GM19468 (cell line): ENCODE data around the gene TPRG1.

ENCODE experiments used
- ATAC-seq: cut with Tn5 transposase; IDR thresholded peaks from one replicate; pipeline ENCODE4 v1.9.1; 2021; ENCODE audit warnings: mild to moderate bottlenecking, moderate library complexity, moderate number of reproducible peaks; ENCODE audit not compliant: unreplicated experiment; ENCODE audit errors: extremely low read depth

The TPRG1 gene

DNA sequence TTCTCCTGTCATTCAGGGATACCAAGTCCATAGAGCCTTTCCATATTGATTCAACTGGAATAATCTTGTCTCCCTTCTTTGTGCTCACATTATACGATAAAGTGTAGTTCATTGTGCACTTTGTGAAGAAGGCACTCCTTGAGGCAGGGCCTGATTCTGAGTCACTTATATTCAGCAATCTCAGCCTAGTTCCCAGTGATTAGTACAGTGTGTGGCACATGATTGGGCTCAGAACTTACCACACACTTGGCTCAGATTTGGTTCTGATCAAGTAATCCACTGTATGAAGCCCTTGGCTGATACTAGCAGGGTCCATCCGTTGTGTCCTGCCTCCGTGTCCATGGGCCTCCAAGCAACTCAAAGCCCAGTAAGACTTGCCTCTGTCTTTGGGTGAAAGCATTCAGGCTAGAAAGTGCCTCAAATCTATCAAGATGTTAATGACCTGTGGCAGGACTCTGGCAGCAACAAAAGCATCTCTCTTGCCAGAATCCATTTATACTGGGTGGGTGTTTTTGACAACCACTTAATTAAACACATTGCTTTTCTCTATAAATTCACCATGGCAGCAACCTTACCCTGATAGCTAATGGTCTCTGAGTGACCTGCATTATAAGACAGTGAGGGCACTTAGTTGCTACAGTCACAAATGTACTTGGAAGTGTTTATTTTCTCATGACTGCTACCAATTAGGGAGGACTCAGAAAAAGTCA is 51.3 kb downstream of the TPRG1 start:
- no peak for ATAC-seq

DNA sequence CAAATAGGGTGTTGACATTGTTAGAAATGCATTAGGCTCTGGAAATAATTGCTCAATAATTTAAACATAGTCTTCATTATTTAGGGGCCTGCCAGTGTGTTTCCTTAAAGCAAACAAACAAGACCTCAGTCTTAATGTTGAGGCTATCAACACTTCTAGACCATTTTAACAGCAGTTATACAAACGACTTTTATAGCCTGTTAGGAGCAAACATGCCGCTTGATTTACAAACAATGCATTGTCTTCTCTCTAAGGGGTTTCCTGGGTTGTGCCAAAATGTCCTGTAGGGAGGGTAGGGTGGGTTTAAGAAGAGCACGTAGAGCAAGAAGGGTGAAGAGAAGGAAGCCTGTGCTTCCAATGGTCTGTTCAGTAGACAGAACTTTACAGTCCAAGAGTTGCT is 53.7 kb downstream of the TPRG1 start:
- no peak for ATAC-seq

DNA sequence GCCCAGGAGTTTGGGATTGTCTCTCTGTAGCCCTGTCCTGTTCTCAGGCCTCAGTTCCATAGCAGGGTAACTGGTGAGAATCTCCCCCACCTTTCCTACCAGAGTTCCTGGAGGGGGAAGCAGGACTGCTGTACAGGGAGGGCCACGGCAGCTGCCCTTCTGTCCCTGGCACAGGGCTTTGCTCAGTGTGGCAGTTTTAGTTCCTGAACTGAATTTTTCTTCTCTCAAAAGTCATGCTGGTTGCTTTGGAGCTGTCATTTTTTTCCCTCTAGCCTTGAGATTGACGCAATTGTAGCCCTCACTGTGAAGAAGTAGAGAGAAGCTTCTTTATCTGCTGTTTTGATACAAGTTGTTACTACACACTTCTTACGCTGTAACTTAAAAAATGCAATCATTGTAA is 55.5 kb downstream of the TPRG1 start:
- ATAC-seq = no peak

DNA sequence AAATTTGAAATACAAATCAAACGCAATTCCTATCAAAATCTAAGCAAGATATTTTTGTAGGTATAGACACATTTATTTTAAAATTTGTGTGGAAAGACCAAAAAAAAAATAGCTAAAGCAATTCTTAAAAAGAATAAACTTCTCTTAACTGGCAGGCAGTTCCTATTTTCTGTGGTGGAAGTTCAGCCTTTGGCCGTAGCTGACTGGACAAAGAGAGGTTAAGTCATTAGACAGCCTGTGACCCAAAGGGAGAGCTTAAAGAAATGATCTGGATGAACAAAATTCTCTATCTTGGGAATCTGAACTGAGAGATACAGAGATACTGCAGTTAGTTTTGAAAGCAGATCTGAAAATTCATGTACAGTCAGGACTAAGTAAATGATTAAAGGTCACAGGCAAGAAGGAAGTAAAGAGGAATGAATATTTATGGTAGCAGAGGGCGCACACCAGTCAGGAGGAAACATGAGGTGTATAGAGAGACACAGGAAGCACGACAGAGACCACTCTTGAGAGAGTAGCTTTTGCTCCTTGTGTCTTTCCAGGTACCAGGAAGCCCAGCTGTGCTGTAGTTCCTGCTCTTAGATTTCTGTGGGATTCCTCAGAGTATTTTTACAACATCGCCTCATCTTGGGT is 57.5 kb downstream of the TPRG1 start:
- peak; percentile 9 for ATAC-seq

DNA sequence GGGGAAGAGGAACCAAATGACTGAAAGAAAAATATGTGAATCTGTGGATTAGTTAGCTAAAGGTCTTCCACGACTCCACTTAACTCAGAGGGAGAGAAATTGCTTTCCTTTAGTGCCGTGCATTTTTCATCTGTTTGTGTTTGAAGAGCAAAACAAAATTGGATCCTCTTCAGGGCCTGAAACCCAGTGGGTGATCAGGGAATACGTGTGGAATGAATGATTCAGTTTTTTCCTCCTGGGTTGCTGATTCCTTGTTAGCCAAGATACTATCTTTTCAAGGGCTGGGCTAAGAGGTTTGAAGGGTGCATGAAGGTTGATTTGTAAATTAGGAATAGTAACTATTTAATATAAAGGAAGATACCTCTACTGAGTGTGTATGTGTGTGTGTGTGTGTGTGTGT is 61.0 kb downstream of the TPRG1 start:
- no peak for ATAC-seq

DNA sequence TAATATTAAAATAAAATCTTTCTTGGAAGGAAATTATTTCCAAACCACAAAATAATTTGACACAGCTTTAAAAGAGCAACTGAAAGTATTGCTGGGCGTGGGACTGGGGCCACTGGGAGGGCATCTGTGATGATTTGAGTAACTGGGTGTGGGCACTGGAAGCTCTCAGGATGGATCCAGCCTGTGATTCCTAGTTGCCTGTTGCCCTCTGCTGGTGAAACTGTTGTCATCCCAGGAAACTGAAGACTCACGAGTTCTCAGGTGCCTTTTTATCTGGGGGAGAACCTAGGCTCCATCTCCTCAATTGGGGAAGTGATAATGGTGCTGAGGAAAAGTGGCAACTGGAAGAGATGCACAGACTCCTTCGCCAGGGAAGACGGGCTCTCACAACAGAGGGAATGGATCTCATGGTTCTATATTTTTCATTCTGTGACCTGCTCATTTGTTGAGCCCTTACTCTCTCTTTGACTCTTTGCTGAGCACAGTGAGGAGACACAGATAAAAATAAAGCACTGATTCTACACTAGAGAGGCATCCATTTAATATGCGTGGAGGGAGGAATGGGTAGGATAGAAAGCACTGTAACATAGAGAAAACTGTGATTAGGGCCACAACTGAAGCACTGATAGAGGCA is 61.6 kb downstream of the TPRG1 start:
- ATAC-seq = no peak

DNA sequence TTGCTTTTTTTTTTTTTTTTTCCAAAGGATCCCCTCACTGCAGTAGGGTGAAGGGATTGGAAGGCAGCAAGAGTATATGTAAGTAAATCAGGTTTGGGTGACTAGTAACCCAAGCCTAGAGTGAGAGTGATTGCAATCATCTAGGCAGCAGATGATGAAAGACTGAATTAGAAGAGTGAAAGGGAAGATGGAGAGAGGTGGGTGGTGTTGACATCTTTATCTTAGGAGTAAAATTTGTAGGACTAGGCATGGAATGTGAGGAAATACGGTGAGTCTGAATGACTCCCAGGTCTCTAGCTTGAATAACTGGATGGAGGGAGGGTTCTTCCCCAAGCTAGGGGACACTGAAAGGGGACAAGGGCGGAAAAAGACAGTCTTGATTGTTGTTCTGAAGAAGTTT is 63.4 kb downstream of the TPRG1 start:
- ATAC-seq = no peak

DNA sequence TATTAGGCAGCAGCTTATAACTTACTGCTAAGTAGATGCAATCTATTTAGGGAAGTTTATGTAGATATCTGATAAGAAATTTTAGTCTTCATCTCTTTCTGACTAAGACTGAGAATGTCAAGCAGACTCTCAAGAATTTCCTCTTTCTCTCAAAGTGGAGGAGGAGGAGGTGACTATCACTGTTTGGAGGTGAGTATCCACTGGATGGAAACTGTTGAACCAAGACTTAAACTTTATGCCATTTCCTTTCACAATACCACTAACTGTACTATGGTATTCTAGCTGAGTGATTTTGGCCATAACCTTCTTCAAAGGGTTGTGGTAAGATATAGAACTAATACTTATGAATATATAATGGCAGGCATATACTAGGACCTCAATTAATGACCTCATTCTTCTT is 64.6 kb downstream of the TPRG1 start:
- ATAC-seq = no peak

DNA sequence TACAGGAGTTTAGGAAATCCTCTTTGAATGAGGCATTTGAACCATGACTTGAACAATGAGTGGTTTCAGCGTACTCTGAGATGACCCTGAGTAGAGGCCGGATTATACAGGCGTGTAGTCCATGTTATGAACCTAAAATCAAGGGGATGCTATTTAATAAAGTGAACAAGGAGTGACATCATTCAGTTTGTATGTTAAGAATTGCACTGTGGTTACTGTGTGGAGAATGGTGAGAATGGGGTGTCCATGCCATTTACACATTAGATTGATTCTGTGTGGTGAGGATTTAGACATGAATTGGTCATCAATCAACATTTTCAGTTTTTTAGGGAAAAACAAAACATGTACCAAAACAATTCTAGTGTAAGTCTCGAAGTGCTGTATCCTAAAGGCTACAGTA is 65.8 kb downstream of the TPRG1 start:
- ATAC-seq = no peak

DNA sequence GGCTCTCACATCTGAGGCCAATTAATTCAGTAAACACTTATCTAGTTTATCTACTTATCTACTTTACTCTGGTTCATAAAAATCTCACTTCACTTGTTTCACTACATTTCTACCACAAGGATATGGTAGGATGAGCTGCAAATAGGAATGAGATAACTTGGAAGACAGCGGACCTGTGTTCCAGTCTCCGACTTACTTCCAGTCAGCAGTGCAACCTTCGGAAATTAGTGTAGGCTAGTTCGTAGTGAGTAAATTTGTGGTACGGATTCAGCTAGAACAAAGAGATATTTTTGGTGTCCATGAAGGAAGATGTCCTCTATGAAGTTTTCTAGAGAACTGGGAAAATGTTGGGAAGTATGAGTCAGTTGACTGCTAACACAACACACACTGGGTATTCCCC is 66.3 kb downstream of the TPRG1 start:
- ATAC-seq = no peak

DNA sequence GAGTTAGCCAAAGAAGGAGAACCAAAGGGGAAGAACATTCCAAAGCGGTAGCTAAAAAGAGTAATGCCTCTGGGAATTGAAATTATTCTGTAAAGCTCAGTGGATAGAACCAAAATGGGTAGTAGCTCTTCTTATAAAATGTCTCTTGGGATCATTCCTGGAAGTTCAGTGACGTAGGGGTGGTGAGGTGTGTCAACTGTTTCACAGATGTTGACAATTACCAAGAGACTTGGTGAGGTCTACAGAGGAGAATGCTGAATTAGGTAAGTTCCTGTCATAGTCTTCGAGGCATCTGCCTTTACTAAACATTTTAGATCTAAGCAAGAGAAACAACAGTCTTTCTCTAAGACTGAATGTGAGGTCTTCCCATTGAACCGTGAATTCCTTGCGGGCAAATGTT is 67.8 kb downstream of the TPRG1 start:
- no peak for ATAC-seq

DNA sequence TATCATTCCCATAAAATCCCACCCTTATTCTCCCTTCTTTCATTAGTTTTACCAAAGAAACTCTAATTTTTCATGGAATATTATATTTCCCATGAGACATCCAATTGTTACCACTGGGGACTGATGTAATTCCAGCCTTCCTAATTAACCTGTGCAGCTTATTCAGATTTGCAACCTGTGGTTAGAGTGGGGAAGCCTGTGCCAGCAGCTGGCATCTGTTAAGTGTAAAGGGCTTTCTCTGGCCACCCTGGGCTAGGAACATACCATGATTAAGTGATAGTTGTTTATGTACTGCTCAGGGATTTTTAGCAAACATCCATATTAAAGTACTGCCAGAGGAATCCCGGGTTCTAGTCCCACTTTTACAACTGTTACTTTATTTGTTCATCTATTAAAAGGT is 78.2 kb downstream of the TPRG1 start:
- ATAC-seq = no peak

DNA sequence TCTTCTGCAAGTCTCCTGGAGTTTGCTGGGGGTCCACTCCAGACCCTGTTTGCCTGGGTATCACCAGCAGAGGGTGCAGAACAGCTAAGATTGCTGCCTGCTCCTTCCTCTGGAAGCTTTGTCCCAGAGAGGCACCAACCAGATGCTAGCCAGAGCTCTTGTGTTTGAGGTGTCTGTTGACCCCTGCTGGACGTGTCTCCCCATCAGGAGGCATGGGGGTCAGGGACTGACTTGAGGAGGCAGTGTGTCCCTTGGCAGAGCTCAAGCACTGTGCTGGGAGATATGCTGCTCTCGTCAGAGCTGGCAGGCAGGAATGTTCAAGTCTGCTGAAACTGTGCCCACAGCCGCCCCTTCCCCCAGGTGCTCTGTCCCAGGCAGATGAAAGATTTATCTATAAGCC is 86.5 kb downstream of the TPRG1 start:
- no peak for ATAC-seq

DNA sequence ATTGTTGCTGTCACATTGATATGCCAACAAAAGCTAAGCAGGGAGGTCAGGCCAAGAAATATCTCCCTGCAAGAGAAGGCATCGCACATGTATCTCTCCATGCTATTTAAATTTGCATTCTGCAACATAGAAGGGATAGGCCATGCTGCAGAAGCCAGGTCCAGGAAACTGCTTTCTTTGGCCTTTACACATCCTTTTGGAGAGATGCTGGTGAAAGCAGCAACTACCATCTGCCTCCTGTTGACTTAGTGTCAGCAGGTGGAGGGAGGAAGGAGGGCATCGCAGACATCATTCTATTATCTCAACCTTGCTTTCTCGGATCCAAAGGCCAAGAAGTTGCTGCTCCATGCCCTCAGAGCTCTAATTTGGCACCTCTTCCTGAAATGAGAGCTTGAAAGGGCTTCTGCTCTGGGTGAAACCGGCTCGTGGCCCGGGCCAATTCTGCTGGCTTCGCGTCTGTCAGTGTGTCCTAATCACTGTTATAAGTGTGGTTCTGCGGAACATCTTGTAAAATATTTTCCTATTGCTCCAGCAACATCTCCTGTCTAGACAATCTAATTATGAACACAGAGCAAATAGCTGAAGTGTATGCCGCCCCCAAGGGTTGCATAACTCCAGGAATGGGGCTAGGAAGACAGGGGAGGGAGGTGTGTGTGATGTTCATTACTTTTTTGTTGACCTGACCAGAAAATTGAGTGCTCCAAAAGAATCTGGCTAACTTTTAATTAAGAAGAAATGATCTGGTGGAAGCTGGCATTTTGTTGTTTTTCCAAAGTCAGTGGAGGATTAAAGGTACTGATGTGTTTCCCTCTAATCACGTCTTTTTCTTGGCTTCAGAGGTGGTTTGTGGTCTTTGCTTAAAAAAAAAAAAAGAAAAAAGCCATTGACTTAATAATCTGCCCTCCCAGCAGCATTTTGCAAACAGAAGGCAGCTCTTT is 89.1 kb downstream of the TPRG1 start:
- no peak for ATAC-seq

DNA sequence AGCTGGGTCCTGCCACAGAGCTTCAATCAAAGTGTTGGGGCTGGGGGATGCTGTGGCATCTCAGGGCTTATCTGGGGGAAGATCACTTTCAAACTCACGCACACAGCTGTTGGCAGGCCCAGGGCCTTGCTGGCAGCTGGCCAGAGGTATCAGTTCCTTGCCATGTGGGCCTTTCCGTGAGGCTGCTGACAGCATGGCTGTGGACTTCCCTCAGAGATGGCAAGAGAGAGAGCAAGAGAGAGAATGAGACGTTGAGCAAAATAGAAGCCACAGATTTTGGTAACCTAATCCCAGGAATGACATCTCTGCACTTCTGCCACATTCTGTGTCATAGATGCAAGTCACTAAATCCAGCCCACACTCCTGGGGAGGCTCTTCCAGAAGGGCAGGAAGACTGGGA is 91.0 kb downstream of the TPRG1 start:
- peak; percentile 84 for ATAC-seq

DNA sequence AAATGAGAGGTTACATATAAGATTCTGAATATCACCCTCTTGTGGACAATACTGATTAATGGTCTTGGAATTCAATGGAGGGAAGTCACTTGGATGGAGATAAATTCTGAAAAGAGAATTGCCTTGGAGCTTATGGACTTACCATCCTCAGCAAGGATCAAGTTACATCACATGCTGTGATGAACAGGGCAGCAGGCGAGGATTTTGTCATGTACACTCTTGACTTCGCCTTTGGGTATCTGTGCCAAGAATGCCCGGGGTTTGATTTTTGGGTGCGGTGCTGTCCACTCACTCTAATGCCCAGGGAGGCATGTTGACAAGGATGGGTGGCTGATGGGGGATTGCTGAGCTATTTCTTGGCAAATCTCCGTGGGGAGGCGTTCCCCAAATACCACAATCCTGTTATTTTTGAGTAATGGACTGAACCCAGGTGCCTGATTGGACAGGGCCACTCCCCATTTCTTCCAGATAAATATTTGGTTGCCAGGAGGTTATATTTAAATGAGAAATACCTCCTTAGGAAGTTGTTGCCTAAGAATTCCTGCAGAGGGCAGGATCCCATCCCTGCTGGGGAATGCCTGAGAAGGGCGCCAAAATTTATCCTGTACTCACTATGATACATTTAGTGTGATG is 96.3 kb downstream of the TPRG1 start:
- no peak for ATAC-seq

DNA sequence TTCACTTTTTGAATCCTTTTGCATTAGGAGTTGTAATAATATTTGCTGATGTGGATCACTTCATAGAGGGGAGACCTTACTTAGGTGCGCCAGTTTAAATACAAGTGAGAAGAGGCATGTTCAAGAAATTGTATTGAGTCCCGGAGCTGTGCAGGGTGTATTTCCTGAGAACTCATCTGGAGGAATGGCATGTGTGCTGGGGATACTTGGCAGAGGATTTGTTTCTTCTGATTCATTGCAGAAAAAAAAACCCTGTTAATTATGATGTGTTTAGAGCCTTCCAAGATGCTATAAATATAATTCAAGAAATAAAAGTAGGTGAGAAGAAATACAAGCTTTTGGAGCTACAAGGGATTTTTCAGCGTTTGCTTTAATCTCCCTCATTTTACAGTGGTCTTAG is 97.6 kb downstream of the TPRG1 start:
- ATAC-seq = no peak

DNA sequence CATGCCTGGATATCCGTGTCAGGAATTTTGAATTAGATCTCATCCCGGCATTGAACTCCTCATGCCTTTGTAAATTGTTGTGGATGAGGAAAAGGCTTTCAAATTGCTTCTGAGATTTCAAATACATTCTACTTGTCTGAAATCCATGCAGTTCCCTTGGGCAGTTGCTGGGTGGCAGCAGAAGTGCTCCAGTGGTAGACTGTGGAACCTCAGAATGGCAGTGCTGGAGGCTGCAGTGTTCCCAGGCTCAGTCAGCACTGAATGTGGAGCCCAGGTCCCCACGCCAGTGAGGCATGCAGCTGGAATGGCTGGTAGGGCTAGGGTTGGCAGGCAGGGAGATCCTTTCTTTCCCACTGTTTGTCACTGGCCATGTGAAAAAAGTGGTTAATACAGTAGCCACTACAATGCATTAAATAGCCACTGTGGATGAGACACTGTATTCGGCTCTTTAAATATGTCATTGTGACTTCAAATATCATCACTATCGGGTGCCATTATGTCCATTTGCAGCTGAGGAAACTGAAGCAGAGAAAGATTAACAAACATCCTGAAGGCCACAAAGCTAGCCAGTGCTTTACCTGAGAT is 98.6 kb downstream of the TPRG1 start:
- ATAC-seq = peak; percentile 72

DNA sequence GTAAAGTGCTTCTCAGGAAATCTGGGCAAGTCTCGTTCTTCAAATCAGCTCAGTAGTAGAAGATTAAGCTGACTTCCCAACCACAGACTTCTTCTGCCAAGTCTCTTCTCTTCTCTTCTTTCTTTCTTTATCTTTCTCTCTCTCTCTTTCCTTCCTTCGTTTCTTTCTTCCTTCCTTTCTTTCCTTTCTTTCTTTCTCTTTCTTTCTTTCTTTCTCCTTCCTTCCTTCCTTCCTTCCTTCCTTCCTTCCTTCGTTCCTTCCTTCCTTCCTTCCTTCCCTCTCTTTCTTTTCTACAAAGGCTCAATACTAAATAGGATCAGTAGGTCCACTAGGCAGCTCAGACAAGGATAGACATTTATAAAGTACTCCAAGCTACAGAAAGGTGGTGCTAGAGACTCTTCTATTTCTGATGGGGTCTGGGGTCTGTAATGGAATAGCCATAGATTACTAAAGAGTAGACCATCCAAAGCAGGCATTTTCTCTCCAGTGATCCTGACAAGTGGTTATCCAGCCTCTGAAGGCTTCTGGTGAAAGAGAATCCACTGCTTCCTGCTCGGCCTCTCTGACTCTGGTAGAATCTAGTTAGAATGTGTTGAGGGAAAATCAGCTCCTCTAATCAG is 100.8 kb downstream of the TPRG1 start:
- ATAC-seq = no peak
